Posterior vena cava (tissue), 2 donors: ENCODE results near the gene TRIP13. TPM values are rescaled to one million over a fixed set of nuclear protein-coding genes. Genes with fewer than 3 reads are reported as not detected.

ENCODE experiments used
- DNase-seq: peaks from one replicate; pipeline ENCODE4 v3.0.0-alpha.2; 2020; ENCODE audit warnings: low spot score
- intact Hi-C, 2 donors: fragments of 100-400 bp; cut with DNase I; formaldehyde crosslinking; loops; one replicate each; pipeline versions ENCODE4 v1.14.1 to v1.14.2; 2022 to 2023
- total RNA-seq, 2 donors: library from RNA; stranded (reverse); fragmentation: NEBNext Ultra II Directional; extraction: Animal tissue kit (Norgen Biotek cat#: 25700); gene quantifications; one replicate each; pipeline ENCODE4 v1.2.1, GENCODE V29; 2021
- donor health status: DM: yes; HTN: yes; CAD: no.
- donor health status: DM: yes; HTN: yes; CAD: no.

Gene TRIP13
- total RNA-seq, 2 donors from 2014 or later: 0.95 to 1.6 TPM

- intact Hi-C loops: no loop called here
- DNase-seq: peak; percentile 64
Observed at GRCh38 chr5:885529-885928, 7.2 kb upstream of the TRIP13 start.

GRCh38 chr5:886036-886435 is 6.6 kb upstream of the TRIP13 start:
- DNase-seq: peak; percentile 66
- intact Hi-C loops: no loop called here

DNA sequence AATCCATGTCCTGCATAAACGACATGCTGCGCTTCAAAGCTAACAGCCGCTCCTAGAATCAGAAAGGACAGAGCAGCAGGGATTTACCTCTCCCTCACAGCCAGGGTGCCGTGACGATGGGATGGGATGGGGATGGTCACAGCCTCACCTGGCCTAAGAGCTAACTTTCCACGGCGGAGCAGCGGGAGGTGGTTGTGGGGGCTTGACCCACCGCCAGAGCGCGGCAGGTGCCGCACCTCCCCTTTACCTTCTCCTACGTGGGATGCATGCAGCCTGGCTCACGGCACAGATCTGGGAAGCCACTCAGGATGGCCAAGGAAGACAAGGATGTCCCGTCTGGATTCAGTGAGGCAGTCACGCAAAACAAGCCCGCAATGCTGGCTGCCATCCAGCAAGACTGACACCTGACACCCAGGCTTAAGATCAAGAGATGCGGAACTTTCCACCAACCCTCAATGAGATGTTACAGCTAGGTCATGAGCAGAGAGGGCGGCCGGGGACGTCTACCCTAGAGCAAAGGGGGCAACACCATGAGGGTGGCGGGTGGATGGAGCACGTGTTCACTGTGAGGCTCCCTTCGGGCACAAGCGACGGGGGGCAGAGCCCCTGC is 5.9 kb upstream of the TRIP13 start:
- peak; percentile 73 for DNase-seq
- intact Hi-C loops: no loop called here

DNA sequence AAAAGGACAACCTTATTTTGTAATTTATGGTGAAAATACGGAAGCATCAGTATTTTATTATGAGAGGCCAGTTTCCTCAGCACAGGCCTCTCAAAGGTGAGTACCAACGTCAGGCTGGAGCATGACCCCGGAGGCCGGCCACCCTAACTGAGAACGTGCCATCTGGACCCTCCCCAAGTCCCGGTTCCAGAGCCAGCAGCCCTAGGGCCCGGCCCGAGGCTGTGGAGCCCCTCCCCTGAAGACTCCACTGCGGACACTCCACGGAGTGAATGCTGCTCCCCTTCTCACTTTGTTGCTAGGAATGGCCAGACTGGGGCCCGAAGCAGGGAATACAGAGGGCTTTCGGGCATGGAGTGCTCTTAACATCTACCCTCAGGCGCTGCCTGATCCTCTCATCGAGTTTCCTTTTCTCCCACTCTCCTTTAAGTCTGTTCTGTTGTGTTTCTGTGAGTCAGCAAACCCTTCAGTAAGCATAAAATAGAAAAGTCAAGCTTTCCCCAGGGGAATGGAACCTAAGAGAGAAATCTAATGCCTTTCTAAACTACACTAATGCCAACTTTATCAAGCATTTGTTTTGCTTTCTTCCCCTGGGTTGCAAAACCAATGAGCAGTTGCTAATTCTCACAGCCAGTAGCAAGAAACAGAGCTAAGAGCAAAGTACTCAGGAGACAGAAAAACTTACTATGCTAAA is 4.6 kb upstream of the TRIP13 start:
- peak; percentile 73 for DNase-seq

GRCh38 chr5:888638-889035 is 4.0 kb upstream of the TRIP13 start:
- peak; percentile 41 for DNase-seq
- intact Hi-C loops: no loop called here

More for the DNA sequence above, 4.6 kb upstream of the TRIP13 start:
- intact Hi-C loops: no loop called here

DNA sequence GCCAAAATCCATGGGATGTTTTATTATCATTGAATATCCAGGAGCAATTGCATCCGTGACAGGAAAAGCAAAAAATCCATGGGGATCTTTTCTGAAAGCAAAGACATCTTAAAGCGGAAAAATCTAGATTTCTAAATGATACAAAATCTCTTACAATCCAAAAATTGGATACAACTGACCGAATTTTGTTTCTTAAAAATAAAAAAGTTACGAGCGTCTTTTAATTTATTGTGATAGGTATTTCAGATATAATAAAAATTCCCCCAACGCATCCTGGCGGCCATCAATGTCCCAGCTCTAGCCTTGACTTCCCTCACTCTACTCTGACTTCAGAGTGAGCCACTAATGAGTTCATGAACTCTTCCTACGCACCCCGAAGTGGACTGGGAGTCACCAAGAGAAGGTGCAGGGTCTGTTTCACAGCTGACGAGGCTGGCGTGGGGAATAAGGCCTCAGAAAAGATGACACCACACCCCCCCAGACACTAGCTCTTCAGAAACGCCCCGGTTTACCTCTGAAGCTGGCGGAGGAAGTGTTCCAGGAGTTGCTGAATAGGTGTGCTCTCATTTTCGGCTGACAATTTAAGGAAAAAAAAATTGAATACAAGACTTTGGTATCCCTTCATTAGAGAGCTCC is 3.5 kb upstream of the TRIP13 start:
- DNase-seq: peak; percentile 72
- intact Hi-C loops: no loop called here

DNA sequence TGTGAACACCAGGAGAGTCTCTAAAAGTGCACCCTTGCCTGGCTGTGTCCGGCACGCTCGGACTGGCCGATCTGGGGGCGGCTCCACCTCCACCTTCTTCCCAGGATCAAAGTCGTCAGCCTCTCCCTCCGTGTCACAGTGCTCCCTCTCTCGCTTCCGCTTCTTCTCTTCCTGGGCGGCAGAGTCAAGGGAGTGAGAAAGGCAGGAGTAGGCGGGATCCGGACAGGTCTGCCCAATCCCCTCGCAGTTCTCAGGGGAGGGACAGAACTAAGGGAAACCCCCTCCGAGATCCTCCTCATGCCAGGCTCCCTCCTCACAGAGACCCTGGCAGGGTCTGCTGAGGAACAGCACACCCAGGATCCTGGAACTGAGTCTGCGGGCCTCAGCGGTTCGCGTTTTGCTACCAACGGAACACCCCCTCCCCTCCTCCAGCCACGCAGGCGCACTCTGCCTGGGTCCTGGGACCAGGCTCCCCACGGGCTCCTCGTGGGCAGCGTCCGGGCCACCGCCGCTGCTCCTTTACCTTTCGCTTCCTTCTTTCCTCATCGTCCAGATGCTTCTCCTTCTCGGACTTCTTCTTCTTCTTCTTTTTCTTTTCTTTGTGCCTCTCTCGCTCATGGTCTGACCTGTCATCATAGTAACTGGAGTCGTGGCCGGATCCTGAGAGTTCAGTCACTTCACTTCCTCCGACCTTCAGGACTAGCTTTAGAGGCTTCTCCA is 1.4 kb upstream of the TRIP13 start:
- intact Hi-C loops: loop anchor here (5.0 kb wide), 2 partner anchors 219 to 224 kb away; no protein-coding TSS in a partner anchor
- DNase-seq: peak; percentile 67

DNA sequence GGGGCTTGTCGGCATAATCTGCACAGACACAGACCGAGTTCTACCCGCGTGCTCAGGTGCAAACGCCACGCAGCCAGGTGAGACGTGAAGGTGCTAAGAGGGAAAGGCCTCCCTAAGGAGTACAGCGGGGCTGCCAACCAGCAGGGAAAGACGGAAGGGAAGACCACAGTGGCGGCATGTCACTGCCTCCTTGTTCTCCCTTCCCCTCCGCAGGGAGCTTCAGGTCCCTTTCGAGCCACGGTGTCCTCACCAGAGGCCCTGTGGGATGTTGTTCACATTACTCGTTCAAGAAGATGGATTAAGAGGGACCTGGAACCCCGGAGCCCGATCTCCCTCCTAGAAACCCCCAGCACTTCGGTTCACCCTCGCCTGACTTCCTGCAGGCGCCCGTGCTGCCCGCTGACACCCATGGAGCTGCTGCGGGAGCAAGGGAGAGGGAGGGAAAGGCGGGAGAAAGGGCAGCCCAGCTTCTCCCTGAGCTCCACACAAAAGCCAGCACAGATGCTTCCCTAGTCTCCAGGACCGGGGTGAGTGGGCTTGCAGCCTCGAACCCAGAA is 769 bp upstream of the TRIP13 start:
- intact Hi-C loops: loop anchor here (5.0 kb wide), 2 partner anchors 220 to 225 kb away; no protein-coding TSS in a partner anchor
- DNase-seq: peak; percentile 71

DNA sequence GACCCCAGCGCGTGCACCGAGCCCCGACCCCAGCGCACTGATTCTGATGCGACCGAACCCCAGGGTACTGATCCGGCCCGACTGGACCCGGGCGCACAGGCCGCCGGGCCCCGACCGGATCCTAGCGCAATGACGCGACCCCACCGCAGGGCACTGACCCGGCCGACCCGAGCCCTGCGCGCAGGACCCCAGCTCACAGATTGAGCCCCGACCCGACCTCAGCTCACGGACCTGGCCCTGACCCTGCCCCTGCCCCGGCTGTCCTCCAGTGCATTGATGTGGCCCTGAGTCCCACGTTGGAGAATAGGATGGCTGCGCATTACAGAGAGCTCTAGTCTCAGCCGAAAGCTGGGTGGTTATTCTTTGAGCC is 438 bp downstream of the TRIP13 start:
- intact Hi-C loops: loop anchor here (5.0 kb wide), 2 partner anchors 221 to 226 kb away; no protein-coding TSS in a partner anchor

DNA sequence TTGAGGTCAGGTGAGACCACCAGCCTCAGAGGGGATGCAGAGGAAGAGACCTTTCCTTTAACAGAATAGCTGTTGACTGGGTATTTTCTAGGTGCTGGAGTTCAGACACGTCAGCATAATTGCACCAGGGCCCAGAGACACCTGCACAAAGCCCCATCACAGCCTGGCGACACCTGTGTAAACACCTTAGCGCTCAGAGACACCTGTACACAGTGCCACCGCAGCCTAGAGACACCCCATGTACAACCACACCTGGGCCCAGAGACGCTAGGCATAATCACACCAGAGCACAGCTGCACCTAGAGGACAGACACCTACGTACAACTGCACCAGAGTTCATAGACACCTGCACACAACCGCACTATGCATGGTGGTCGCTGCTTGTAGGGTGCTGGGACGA is 1.0 kb downstream of the TRIP13 start:
- DNase-seq: peak; percentile 67
- intact Hi-C loops: loop anchor here (5.0 kb wide), 2 partner anchors 221 to 226 kb away; no protein-coding TSS in a partner anchor

More for the DNA sequence above, 438 bp downstream of the TRIP13 start:
- peak; percentile 78 for DNase-seq

DNA sequence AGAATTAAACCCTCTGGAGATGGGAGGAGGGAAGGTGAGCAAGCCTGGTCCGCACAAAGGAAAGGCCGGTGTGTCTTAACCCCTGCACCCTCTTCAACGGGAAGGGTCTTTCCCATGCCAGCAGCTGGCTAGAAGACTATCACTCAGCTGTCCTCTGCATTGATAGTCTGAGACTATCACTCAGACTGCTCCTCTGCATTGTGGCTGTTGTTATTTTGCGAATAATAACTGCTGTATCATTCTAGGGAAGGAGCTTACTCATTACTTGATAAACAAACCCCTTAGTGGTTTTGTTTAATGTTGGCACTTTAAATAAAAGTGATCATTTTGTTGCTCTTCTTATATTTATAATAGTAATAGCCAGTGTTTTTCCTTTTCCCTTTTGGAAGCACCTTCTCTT is 8.1 kb downstream of the TRIP13 start:
- intact Hi-C loops: no loop called here
- DNase-seq: no peak

DNA sequence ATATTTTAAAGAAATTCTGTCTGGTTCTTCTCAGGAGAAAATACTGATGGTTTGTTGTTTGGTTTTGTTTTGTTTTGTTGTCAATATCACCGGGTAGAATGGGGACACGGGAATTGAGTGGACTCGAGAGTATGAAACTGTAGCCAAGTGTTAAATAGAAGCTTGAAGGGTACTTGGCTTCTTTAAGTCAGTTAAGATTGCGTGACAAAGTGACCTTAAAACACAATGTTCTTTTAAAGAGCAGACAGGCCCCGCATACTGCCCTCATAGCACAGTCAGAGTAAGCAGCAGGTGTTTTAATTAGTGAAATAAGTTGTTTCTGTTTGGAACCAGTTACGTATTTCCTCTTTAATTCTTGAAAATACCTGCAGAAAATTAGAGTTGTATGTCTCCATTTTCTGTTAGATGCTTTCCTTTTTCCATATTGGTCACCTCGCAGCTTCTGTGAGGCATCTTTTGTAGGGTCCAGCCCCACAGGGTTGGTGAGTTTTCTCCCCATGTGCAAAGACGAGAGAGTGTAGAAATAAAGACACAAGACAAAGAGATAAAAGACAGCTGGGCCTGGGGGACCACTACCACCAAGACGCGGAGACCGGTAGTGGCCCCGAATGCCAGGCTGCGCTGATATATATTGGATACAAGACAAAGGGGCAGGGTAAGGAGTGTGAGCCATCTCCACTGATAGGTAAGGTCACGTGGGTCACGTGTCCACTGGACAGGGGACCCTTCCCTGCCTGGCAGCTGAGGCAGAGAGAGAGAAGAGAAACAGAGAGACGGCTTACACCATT is 9.6 kb downstream of the TRIP13 start:
- intact Hi-C loops: no loop called here
- DNase-seq: no peak

DNA sequence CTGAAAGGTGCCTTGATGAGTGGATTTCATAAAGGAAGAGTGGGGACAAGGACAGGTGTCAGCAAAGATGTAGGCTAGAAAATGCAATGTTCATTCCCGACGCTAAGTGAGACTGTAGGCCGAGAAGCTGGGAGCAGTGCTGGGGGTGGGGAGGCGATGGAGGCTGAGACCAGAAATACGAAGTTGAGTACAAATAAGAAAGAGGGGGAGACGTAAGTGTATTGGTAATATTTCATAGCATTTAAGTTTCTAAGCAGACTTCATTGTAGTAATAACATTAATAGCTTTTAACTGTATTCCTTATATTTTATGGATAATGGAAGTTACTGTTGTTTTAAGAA is 11.0 kb downstream of the TRIP13 start:
- intact Hi-C loops: loop anchor here in 1 of 2 donors (1.0 kb wide), 1 partner anchor 20 kb away; no protein-coding TSS in a partner anchor
- DNase-seq: no peak

GRCh38 chr5:905139-905642 is 12.5 kb downstream of the TRIP13 start:
- no peak for DNase-seq
- intact Hi-C loops: no loop called here

DNA sequence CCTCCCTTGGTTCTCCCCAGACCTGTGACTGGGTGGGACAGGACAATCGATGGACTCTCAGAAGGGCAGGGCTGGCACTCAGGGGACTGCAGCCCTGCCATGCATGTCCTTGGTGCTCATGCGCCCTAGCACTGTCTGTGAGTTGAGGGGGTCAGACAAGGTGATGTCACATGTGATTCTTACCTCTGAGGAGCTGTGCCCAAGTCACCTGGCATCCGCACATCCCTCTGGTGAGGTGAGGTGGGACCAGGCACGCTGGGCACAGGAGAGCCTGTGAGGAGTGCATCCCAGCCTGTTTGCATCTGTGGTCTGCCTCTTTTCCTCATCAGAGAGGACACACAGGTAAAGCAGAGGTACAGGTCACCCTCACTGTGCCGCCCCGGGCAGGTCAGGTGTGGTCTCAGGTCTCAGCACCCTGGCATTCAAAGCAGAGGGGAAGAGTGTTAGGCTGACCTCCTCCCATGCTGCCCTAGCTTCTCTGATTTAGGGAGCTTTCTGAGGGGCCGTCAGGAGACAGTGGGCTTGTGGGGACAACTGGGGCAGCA is 14.8 kb downstream of the TRIP13 start:
- intact Hi-C loops: no loop called here
- DNase-seq: no peak

- no peak for DNase-seq
- intact Hi-C loops: no loop called here
Observed at GRCh38 chr5:908172-908571, 15.5 kb downstream of the TRIP13 start.

- intact Hi-C loops: no loop called here
- DNase-seq: no peak
Observed at GRCh38 chr5:909086-909485, 16.4 kb downstream of the TRIP13 start.

GRCh38 chr5:909994-910768 is 17.5 kb downstream of the TRIP13 start:
- no peak for DNase-seq
- intact Hi-C loops: no loop called here
